ENCODE results near the gene NUP153. TPM values are rescaled to one million over a fixed set of nuclear protein-coding genes. Genes with fewer than 3 reads are reported as not detected.
A peak's percentile ranks its signal among the peaks of the same experiment; 100 is the strongest.

Gene NUP153
- total RNA-seq, 1 donor = 44.5 TPM

- TF ChIP-seq, protein P1, sequence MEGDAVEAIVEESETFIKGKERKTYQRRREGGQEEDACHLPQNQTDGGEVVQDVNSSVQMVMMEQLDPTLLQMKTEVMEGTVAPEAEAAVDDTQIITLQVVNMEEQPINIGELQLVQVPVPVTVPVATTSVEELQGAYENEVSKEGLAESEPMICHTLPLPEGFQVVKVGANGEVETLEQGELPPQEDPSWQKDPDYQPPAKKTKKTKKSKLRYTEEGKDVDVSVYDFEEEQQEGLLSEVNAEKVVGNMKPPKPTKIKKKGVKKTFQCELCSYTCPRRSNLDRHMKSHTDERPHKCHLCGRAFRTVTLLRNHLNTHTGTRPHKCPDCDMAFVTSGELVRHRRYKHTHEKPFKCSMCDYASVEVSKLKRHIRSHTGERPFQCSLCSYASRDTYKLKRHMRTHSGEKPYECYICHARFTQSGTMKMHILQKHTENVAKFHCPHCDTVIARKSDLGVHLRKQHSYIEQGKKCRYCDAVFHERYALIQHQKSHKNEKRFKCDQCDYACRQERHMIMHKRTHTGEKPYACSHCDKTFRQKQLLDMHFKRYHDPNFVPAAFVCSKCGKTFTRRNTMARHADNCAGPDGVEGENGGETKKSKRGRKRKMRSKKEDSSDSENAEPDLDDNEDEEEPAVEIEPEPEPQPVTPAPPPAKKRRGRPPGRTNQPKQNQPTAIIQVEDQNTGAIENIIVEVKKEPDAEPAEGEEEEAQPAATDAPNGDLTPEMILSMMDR (IDR thresholded peaks at IDR 0.05; ENCODE audit: insufficient read depth, low read depth, low read length) = peak; percentile 2
- peak; percentile 20 for DNase-seq (ENCODE audit: low read depth)
- H3K4me3 ChIP-seq (ENCODE audit: low read depth, low read length) = peak overlapping the region; percentile 83
These were observed 106.0 kb downstream of the NUP153 start for GRCh38 chr6:17600527-17601385.

- peak; percentile 83 for DNase-seq (ENCODE audit: low read depth)
- TF ChIP-seq, protein P1 (IDR thresholded peaks at IDR 0.05; ENCODE audit: insufficient read depth, low read depth, low read length) = peak; percentile 57
- peak within 1 kb of the TSS; percentile 83 for H3K4me3 ChIP-seq (ENCODE audit: low read depth, low read length)
These were observed 106.7 kb downstream of the NUP153 start, which contains the start of gene FAM8A1 for GRCh38 chr6:17599877-17600526. Gene FAM8A1, plus strand, starts transcription at chr6:17600302. Its CDS starts 108 bp downstream, at chr6:17600410.

- no peak overlapping the region for H3K4me3 ChIP-seq (ENCODE audit: low read depth, low read length)
- DNase-seq (ENCODE audit: low read depth) = no peak
- TF ChIP-seq, protein P1 (IDR thresholded peaks at IDR 0.05; ENCODE audit: insufficient read depth, low read depth, low read length) = no peak
These were observed 110.6 kb downstream of the NUP153 start for GRCh38 chr6:17596085-17596484.

GRCh38 chr6:17593246-17593645 is 113.5 kb downstream of the NUP153 start:
- H3K4me3 ChIP-seq (ENCODE audit: low read depth, low read length) = no peak overlapping the region
- TF ChIP-seq, protein P1 (IDR thresholded peaks at IDR 0.05; ENCODE audit: insufficient read depth, low read depth, low read length) = no peak
- no peak for DNase-seq (ENCODE audit: low read depth)

DNA sequence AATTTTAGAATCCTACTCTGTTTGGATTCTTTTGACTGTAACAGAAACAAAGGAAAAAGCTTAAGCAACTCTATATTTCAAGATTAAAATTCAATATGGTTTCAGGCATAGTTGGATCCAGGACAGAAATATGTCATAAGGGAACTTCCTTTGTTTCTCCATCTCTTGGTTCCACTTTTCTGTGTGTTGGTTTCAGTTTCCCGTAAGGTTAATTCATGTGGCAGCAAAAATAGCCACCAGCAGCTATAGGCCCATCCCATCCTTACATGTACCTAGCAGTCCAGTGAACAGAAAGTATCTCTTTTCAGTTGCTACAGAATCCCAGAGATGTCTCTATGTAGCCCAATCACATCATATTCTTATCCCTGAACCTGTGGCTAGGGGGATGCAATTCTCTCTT is 115.4 kb downstream of the NUP153 start:
- DNase-seq (ENCODE audit: low read depth) = no peak
- no peak overlapping the region for H3K4me3 ChIP-seq (ENCODE audit: low read depth, low read length)
- TF ChIP-seq, protein P1 (IDR thresholded peaks at IDR 0.05; ENCODE audit: insufficient read depth, low read depth, low read length) = no peak

- H3K4me3 ChIP-seq (ENCODE audit: low read depth, low read length) = no peak overlapping the region
- TF ChIP-seq, protein P1 (IDR thresholded peaks at IDR 0.05; ENCODE audit: insufficient read depth, low read depth, low read length) = no peak
- peak; percentile 70 for DNase-seq (ENCODE audit: low read depth)
These were observed 117.2 kb downstream of the NUP153 start for GRCh38 chr6:17589406-17590096.
